ENCODE data around the gene POLR3A.
"Not testable (repeated sequence)": the region's sequence is repeated elsewhere in the genome, so short reads cannot be mapped to it uniquely, and the experiment has no call there.

POLR3A gene

GRCh38 chr10:78017856-78018255 lies 11.5 kb downstream of the POLR3A start:
- DNase-seq, result no peak

GRCh38 chr10:78015546-78015945 lies 13.8 kb downstream of the POLR3A start:
- no peak for DNase-seq

- no peak for DNase-seq
Observed at GRCh38 chr10:78013564-78013963, 15.8 kb downstream of the POLR3A start.

- DNase-seq, result no peak
Observed at GRCh38 chr10:78011065-78011464, 18.2 kb downstream of the POLR3A start.

- no peak for DNase-seq
Observed at GRCh38 chr10:78010278-78010677, 19.0 kb downstream of the POLR3A start.

- no peak for DNase-seq
Observed at GRCh38 chr10:78009662-78010061, 19.7 kb downstream of the POLR3A start.

- no peak for DNase-seq
Observed at GRCh38 chr10:78007172-78007571, 22.1 kb downstream of the POLR3A start.

- no peak for DNase-seq
Observed at GRCh38 chr10:78004215-78005026, 24.9 kb downstream of the POLR3A start.

GRCh38 chr10:78002541-78003288 lies 26.6 kb downstream of the POLR3A start:
- no peak for DNase-seq

GRCh38 chr10:78000956-78001472 lies 28.3 kb downstream of the POLR3A start:
- DNase-seq, result no peak

GRCh38 chr10:78000206-78000605 lies 29.1 kb downstream of the POLR3A start:
- DNase-seq, result no peak

- DNase-seq, result not testable (repeated sequence)
Observed at GRCh38 chr10:77998780-77999179, 30.5 kb downstream of the POLR3A start.

- no peak for DNase-seq
Observed at GRCh38 chr10:77993620-77994019, 35.7 kb downstream of the POLR3A start.

- DNase-seq, result no peak
Observed at GRCh38 chr10:77989081-77989724, 40.1 kb downstream of the POLR3A start.

- no peak for DNase-seq
Observed at GRCh38 chr10:77987671-77988255, 41.6 kb downstream of the POLR3A start.

GRCh38 chr10:77984986-77985385 lies 44.3 kb downstream of the POLR3A start:
- no peak for DNase-seq

GRCh38 chr10:77983384-77984341 lies 45.7 kb downstream of the POLR3A start:
- no peak for DNase-seq

- no peak for DNase-seq
Observed at GRCh38 chr10:77981281-77981680, 48.0 kb downstream of the POLR3A start.

- DNase-seq, result no peak
Observed at GRCh38 chr10:77979221-77979620, 50.1 kb downstream of the POLR3A start.

GRCh38 chr10:77978360-77978759 lies 51.0 kb downstream of the POLR3A start:
- DNase-seq, result no peak

GRCh38 chr10:77977934-77978333 lies 51.4 kb downstream of the POLR3A start:
- no peak for DNase-seq

GRCh38 chr10:77977016-77977415 lies 52.3 kb downstream of the POLR3A start:
- DNase-seq, result no peak
